Stimulated activated CD8-positive, alpha-beta memory T cell treated with anti-CD3 and anti-CD28 coated beads, Interleukin-7, amount 100 ng/mL, for 4 hours (primary cell): ENCODE measurements around the gene ATP1B1.

Source experiments
- DNase-seq, 2 donors: peaks; one replicate each; pipeline ENCODE4 v3.0.0-alpha.2; 2020; ENCODE audit warnings: low read depth in 2 of 2

The ATP1B1 gene

GRCh38 chr1:169106095-169106920, at the start of gene ATP1B1:
Gene ATP1B1, plus strand, starts transcription at chr1:169106690. Its CDS starts 140 bp downstream, at chr1:169106830.
- peak; percentile 48 to 75 for DNase-seq

GRCh38 chr1:169059421-169059820, 47.1 kb upstream of the ATP1B1 start:
- no peak for DNase-seq

GRCh38 chr1:169060043-169060722, 46.3 kb upstream of the ATP1B1 start:
- no peak for DNase-seq

- DNase-seq, result no peak
Observed at GRCh38 chr1:169060919-169061639, 45.4 kb upstream of the ATP1B1 start.

- no peak for DNase-seq
Observed at GRCh38 chr1:169062152-169062551, 44.3 kb upstream of the ATP1B1 start.

- no peak for DNase-seq
Observed at GRCh38 chr1:169064103-169064502, 42.4 kb upstream of the ATP1B1 start.

- DNase-seq, result no peak
Observed at GRCh38 chr1:169070547-169070946, 35.9 kb upstream of the ATP1B1 start.

- DNase-seq, result no peak
Observed at GRCh38 chr1:169070958-169071357, 35.5 kb upstream of the ATP1B1 start.

GRCh38 chr1:169072945-169073725, 33.4 kb upstream of the ATP1B1 start:
- no peak for DNase-seq

- DNase-seq, result no peak
Observed at GRCh38 chr1:169078163-169078883, 28.2 kb upstream of the ATP1B1 start.

GRCh38 chr1:169081503-169082123, 24.9 kb upstream of the ATP1B1 start:
- no peak for DNase-seq

GRCh38 chr1:169085911-169086310, 20.6 kb upstream of the ATP1B1 start:
- no peak for DNase-seq

- DNase-seq, result no peak
Observed at GRCh38 chr1:169086603-169087455, 19.7 kb upstream of the ATP1B1 start.

- DNase-seq, result no peak
Observed at GRCh38 chr1:169087876-169088275, 18.6 kb upstream of the ATP1B1 start.

GRCh38 chr1:169089776-169090175, 16.7 kb upstream of the ATP1B1 start:
- no peak for DNase-seq

- no peak for DNase-seq
Observed at GRCh38 chr1:169090308-169090899, 16.1 kb upstream of the ATP1B1 start.

GRCh38 chr1:169090900-169091311, 15.6 kb upstream of the ATP1B1 start:
- no peak for DNase-seq

- DNase-seq, result no peak
Observed at GRCh38 chr1:169091480-169091941, 15.0 kb upstream of the ATP1B1 start.

- DNase-seq, result no peak
Observed at GRCh38 chr1:169092399-169092798, 14.1 kb upstream of the ATP1B1 start.
